Measurements from ENCODE around the gene MAP2K4. TPM values are rescaled to one million over a fixed set of nuclear protein-coding genes. Genes with fewer than 3 reads are reported as not detected.
A peak's percentile ranks its signal among the peaks of the same experiment; 100 is the strongest.

Gene MAP2K4
- total RNA-seq, 1 experiment from 2014 or later, result 24.4 TPM

DNA sequence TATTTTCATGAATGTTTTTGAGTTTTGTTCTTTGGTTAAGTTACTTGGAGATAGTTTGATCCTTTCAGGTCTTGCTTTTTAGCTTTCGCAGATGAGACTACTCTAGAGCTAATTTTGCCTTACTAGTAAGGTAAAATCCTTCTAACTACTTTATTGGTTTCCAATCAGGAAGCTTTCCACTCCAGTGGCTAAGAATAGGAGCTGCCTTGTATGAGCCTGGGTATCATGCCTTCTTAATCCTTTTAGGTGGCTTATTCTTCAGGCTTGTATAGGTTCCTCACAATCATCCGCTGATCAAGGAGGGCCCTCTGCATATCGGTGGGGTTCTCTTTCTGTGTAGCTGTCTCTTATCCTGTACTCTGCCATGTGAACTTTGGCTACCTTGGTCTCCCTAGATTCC, 53.7 kb downstream of the MAP2K4 start:
- ChIA-PET CTCF (no interaction called here), POLR2A (no interaction called here)
- TF ChIP-seq SOX15 (CRISPR knock-in tag; IDR thresholded peaks at IDR 0.05) (no peak), TP53 (CRISPR knock-in tag; IDR thresholded peaks at IDR 0.05) (no peak), TEAD4 (CRISPR knock-in tag; IDR thresholded peaks at IDR 0.05) (no peak), SP1 (CRISPR knock-in tag; conservative IDR thresholded peaks at IDR 0.05) (no peak), ESRRA (CRISPR knock-in tag; IDR thresholded peaks at IDR 0.05; ENCODE audit: borderline replicate concordance) (no peak)
- TF ChIP-seq, protein P1, sequence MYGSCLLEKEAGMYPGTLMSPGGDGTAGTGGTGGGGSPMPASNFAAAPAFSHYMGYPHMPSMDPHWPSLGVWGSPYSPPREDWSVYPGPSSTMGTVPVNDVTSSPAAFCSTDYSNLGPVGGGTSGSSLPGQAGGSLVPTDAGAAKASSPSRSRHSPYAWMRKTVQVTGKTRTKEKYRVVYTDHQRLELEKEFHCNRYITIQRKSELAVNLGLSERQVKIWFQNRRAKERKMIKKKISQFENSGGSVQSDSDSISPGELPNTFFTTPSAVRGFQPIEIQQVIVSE (CRISPR knock-in tag; IDR thresholded peaks at IDR 0.05; ENCODE audit: borderline replicate concordance), result no peak
- TF ChIP-seq, protein P2, sequence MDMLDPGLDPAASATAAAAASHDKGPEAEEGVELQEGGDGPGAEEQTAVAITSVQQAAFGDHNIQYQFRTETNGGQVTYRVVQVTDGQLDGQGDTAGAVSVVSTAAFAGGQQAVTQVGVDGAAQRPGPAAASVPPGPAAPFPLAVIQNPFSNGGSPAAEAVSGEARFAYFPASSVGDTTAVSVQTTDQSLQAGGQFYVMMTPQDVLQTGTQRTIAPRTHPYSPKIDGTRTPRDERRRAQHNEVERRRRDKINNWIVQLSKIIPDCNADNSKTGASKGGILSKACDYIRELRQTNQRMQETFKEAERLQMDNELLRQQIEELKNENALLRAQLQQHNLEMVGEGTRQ (CRISPR knock-in tag; IDR thresholded peaks at IDR 0.05), result no peak
- TF ChIP-seq, protein P3, sequence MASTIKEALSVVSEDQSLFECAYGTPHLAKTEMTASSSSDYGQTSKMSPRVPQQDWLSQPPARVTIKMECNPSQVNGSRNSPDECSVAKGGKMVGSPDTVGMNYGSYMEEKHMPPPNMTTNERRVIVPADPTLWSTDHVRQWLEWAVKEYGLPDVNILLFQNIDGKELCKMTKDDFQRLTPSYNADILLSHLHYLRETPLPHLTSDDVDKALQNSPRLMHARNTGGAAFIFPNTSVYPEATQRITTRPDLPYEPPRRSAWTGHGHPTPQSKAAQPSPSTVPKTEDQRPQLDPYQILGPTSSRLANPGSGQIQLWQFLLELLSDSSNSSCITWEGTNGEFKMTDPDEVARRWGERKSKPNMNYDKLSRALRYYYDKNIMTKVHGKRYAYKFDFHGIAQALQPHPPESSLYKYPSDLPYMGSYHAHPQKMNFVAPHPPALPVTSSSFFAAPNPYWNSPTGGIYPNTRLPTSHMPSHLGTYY (CRISPR knock-in tag; IDR thresholded peaks at IDR 0.05), result no peak
- TF ChIP-seq, protein P4, sequence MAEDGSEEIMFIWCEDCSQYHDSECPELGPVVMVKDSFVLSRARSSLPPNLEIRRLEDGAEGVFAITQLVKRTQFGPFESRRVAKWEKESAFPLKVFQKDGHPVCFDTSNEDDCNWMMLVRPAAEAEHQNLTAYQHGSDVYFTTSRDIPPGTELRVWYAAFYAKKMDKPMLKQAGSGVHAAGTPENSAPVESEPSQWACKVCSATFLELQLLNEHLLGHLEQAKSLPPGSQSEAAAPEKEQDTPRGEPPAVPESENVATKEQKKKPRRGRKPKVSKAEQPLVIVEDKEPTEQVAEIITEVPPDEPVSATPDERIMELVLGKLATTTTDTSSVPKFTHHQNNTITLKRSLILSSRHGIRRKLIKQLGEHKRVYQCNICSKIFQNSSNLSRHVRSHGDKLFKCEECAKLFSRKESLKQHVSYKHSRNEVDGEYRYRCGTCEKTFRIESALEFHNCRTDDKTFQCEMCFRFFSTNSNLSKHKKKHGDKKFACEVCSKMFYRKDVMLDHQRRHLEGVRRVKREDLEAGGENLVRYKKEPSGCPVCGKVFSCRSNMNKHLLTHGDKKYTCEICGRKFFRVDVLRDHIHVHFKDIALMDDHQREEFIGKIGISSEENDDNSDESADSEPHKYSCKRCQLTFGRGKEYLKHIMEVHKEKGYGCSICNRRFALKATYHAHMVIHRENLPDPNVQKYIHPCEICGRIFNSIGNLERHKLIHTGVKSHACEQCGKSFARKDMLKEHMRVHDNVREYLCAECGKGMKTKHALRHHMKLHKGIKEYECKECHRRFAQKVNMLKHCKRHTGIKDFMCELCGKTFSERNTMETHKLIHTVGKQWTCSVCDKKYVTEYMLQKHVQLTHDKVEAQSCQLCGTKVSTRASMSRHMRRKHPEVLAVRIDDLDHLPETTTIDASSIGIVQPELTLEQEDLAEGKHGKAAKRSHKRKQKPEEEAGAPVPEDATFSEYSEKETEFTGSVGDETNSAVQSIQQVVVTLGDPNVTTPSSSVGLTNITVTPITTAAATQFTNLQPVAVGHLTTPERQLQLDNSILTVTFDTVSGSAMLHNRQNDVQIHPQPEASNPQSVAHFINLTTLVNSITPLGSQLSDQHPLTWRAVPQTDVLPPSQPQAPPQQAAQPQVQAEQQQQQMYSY (CRISPR knock-in tag; IDR thresholded peaks at IDR 0.05), result no peak
- TF ChIP-seq, protein P5, sequence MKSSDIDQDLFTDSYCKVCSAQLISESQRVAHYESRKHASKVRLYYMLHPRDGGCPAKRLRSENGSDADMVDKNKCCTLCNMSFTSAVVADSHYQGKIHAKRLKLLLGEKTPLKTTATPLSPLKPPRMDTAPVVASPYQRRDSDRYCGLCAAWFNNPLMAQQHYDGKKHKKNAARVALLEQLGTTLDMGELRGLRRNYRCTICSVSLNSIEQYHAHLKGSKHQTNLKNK (CRISPR knock-in tag; IDR thresholded peaks at IDR 0.05), result no peak
- TF ChIP-seq, protein P6, sequence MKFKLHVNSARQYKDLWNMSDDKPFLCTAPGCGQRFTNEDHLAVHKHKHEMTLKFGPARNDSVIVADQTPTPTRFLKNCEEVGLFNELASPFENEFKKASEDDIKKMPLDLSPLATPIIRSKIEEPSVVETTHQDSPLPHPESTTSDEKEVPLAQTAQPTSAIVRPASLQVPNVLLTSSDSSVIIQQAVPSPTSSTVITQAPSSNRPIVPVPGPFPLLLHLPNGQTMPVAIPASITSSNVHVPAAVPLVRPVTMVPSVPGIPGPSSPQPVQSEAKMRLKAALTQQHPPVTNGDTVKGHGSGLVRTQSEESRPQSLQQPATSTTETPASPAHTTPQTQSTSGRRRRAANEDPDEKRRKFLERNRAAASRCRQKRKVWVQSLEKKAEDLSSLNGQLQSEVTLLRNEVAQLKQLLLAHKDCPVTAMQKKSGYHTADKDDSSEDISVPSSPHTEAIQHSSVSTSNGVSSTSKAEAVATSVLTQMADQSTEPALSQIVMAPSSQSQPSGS (CRISPR knock-in tag; IDR thresholded peaks at IDR 0.05; ENCODE audit: borderline replicate concordance, low read depth), result no peak
- TF ChIP-seq, protein P7, sequence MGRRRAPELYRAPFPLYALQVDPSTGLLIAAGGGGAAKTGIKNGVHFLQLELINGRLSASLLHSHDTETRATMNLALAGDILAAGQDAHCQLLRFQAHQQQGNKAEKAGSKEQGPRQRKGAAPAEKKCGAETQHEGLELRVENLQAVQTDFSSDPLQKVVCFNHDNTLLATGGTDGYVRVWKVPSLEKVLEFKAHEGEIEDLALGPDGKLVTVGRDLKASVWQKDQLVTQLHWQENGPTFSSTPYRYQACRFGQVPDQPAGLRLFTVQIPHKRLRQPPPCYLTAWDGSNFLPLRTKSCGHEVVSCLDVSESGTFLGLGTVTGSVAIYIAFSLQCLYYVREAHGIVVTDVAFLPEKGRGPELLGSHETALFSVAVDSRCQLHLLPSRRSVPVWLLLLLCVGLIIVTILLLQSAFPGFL (CRISPR knock-in tag; IDR thresholded peaks at IDR 0.05; ENCODE audit: borderline replicate concordance), result no peak
- ATAC-seq, result no peak
- Mint-ChIP-seq H3K27ac (peak overlapping the region; percentile 70), H3K4me3 (no peak overlapping the region), H3K9me3 (no peaks in the 10 kb centered on the region), H3K36me3 (peaks cover 10% of the 10 kb centered on the region), H3K27me3 (ENCODE audit: low read depth) (no peaks in the 10 kb centered on the region), H3K4me1 (peaks cover 3% of the 10 kb centered on the region)
- DNase-seq (ENCODE audit: low spot score), result no peak

DNA sequence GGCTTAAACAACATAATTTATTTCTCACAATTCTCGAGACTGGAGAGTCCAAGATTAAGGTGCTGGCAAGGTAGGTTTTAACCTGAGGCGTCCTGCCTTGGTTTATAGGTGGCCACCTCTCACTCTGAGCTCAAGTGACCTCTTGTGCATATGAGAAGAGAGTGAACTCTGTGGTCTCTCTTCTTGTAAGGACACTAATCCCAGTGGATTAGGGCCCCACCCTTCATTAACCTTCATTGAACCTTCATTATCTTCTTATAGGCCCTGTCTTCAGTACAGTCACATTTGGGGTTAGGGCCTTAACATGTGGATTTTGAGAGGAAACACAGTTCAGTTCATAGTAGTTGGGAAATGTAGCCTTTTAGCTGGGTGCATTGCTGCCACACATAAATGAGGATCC, 57.1 kb downstream of the MAP2K4 start:
- DNase-seq (ENCODE audit: low spot score) (no peak), ATAC-seq (no peak)
- Mint-ChIP-seq H3K36me3 (peaks cover 14% of the 10 kb centered on the region), H3K4me3 (no peak overlapping the region), H3K27ac (no peak overlapping the region), H3K4me1 (peaks cover 6% of the 10 kb centered on the region), H3K9me3 (no peaks in the 10 kb centered on the region), H3K27me3 (ENCODE audit: low read depth) (no peaks in the 10 kb centered on the region)
- ChIA-PET CTCF (no interaction called here), POLR2A (no interaction called here)
- TF ChIP-seq, protein P8, sequence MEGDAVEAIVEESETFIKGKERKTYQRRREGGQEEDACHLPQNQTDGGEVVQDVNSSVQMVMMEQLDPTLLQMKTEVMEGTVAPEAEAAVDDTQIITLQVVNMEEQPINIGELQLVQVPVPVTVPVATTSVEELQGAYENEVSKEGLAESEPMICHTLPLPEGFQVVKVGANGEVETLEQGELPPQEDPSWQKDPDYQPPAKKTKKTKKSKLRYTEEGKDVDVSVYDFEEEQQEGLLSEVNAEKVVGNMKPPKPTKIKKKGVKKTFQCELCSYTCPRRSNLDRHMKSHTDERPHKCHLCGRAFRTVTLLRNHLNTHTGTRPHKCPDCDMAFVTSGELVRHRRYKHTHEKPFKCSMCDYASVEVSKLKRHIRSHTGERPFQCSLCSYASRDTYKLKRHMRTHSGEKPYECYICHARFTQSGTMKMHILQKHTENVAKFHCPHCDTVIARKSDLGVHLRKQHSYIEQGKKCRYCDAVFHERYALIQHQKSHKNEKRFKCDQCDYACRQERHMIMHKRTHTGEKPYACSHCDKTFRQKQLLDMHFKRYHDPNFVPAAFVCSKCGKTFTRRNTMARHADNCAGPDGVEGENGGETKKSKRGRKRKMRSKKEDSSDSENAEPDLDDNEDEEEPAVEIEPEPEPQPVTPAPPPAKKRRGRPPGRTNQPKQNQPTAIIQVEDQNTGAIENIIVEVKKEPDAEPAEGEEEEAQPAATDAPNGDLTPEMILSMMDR (IDR thresholded peaks at IDR 0.05), result no peak
- TF ChIP-seq, protein P9, sequence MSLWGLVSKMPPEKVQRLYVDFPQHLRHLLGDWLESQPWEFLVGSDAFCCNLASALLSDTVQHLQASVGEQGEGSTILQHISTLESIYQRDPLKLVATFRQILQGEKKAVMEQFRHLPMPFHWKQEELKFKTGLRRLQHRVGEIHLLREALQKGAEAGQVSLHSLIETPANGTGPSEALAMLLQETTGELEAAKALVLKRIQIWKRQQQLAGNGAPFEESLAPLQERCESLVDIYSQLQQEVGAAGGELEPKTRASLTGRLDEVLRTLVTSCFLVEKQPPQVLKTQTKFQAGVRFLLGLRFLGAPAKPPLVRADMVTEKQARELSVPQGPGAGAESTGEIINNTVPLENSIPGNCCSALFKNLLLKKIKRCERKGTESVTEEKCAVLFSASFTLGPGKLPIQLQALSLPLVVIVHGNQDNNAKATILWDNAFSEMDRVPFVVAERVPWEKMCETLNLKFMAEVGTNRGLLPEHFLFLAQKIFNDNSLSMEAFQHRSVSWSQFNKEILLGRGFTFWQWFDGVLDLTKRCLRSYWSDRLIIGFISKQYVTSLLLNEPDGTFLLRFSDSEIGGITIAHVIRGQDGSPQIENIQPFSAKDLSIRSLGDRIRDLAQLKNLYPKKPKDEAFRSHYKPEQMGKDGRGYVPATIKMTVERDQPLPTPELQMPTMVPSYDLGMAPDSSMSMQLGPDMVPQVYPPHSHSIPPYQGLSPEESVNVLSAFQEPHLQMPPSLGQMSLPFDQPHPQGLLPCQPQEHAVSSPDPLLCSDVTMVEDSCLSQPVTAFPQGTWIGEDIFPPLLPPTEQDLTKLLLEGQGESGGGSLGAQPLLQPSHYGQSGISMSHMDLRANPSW (CRISPR knock-in tag; conservative IDR thresholded peaks at IDR 0.05; ENCODE audit: low read depth), result no peak
- TF ChIP-seq, protein P10, sequence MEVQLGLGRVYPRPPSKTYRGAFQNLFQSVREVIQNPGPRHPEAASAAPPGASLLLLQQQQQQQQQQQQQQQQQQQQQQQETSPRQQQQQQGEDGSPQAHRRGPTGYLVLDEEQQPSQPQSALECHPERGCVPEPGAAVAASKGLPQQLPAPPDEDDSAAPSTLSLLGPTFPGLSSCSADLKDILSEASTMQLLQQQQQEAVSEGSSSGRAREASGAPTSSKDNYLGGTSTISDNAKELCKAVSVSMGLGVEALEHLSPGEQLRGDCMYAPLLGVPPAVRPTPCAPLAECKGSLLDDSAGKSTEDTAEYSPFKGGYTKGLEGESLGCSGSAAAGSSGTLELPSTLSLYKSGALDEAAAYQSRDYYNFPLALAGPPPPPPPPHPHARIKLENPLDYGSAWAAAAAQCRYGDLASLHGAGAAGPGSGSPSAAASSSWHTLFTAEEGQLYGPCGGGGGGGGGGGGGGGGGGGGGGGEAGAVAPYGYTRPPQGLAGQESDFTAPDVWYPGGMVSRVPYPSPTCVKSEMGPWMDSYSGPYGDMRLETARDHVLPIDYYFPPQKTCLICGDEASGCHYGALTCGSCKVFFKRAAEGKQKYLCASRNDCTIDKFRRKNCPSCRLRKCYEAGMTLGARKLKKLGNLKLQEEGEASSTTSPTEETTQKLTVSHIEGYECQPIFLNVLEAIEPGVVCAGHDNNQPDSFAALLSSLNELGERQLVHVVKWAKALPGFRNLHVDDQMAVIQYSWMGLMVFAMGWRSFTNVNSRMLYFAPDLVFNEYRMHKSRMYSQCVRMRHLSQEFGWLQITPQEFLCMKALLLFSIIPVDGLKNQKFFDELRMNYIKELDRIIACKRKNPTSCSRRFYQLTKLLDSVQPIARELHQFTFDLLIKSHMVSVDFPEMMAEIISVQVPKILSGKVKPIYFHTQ (CRISPR knock-in tag; IDR thresholded peaks at IDR 0.05), result no peak
- TF ChIP-seq TCF7 (CRISPR knock-in tag; IDR thresholded peaks at IDR 0.05; ENCODE audit: low read depth), result no peak
- TF ChIP-seq, protein P11, sequence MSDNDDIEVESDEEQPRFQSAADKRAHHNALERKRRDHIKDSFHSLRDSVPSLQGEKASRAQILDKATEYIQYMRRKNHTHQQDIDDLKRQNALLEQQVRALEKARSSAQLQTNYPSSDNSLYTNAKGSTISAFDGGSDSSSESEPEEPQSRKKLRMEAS (CRISPR knock-in tag; IDR thresholded peaks at IDR 0.05), result no peak
